Aorta (tissue), 5 donors: ENCODE measurements around the gene PATL2. TPM values are rescaled to one million over a fixed set of nuclear protein-coding genes. Genes with fewer than 3 reads are reported as not detected.

Experiments used
- ATAC-seq: fragments of 200-7000 bp; cut with Tn5 transposase; one replicate; pipeline ENCODE4 v1.9.1; 2022; ENCODE audit warnings: moderate library complexity; ENCODE audit not compliant: low FRiP score
- DNase-seq, 2 donors: peaks; one replicate each; pipeline ENCODE4 v3.0.0-alpha.2; 2020
- H3K27ac ChIP-seq, 2 donors: one replicate each; pipeline ENCODE4 v1.5.1; 2013; ENCODE audit warnings: low read length in 2 of 2, mild to moderate bottlenecking in 2 of 2, moderate library complexity in 2 of 2, control low read depth in 1 of 2, inconsistent platforms in 1 of 2, low read depth in 1 of 2
- H3K27me3 ChIP-seq, 2 donors: one replicate each; pipeline ENCODE4 v1.6.1; 2013; ENCODE audit warnings: control low read depth in 1 of 2, low read length in 1 of 2, mild to moderate bottlenecking in 1 of 2, moderate library complexity in 1 of 2; ENCODE audit not compliant: insufficient read depth in 2 of 2, control insufficient read depth in 1 of 2
- H3K36me3 ChIP-seq, 2 donors: one replicate each; pipeline ENCODE4 v1.6.1; 2013; ENCODE audit warnings: control low read depth in 1 of 2, low read length in 1 of 2, mild to moderate bottlenecking in 1 of 2; ENCODE audit not compliant: insufficient read depth in 2 of 2, control insufficient read depth in 1 of 2
- H3K4me1 ChIP-seq, 2 donors: one replicate each; pipeline ENCODE4 v1.6.1; 2013; ENCODE audit warnings: low read length in 2 of 2, control low read depth in 1 of 2, mild to moderate bottlenecking in 1 of 2, moderate library complexity in 1 of 2; ENCODE audit not compliant: insufficient read depth in 2 of 2, control insufficient read depth in 1 of 2
- H3K4me3 ChIP-seq, 2 donors: one replicate each; pipeline ENCODE4 v1.5.1; 2013; ENCODE audit warnings: low read length in 2 of 2, control low read depth in 1 of 2, mild to moderate bottlenecking in 1 of 2
- H3K9me3 ChIP-seq: one replicate; pipeline ENCODE4 v1.6.1; 2013; ENCODE audit warnings: mild to moderate bottlenecking, low read length; ENCODE audit not compliant: control insufficient read depth
- WGBS, 2 donors: extraction: QIAGEN DNeasy Blood & Tissue Kit; methylation state at CpG; one replicate each; pipeline ENCODE4 v1.1.7; 2013; 5-methylcytosine and 5-hydroxymethylcytosine counted together
- intact Hi-C, 2 donors: fragments of 100-400 bp; cut with DNase I; formaldehyde crosslinking; loops; one replicate each; pipeline versions ENCODE4 v1.14.2 to v1.15.0; 2022
- polyA plus RNA-seq, 2 donors: library from polyadenylated mRNA; stranded (reverse); fragments of 200-250 nt; gene quantifications; one replicate each; pipeline ENCODE4 v1.2.3, GENCODE V29; 2013
- total RNA-seq, 2 donors: library from RNA; stranded (reverse); fragmentation: NEBNext Ultra II Directional; extraction: Animal tissue kit (Norgen Biotek cat#: 25700); gene quantifications; one replicate each; pipeline ENCODE4 v1.2.1, GENCODE V29; 2021
- donor health status: healthy with polysubstance abuse.
- donor health status: Bipolar disorder and iron deficiency.
- donor health status: DM: no; HTN: no; CAD: no.
- donor health status: DM: no; HTN: no; CAD: no.
- donor health status: DM: yes; HTN: yes; CAD: no.

Gene PATL2
- total and polyA plus RNA-seq, 4 donors: 0.23 to 2.2 (median 1.3) TPM; not detected in 1

DNA sequence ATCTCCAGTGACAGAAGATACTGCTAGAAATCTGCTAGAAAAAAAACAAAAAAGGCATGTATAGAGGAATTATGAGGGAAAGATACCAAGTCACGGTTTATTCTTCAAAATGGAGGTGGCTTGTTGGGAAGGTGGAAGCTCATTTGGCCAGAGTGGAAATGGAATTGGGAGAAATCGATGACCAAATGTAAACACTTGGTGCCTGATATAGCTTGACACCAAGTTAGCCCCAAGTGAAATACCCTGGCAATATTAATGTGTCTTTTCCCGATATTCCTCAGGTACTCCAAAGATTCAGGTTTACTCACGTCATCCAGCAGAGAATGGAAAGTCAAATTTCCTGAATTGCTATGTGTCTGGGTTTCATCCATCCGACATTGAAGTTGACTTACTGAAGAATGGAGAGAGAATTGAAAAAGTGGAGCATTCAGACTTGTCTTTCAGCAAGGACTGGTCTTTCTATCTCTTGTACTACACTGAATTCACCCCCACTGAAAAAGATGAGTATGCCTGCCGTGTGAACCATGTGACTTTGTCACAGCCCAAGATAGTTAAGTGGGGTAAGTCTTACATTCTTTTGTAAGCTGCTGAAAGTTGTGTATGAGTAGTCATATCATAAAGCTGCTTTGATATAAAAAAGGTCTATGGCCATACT, 4.1 kb upstream of the PATL2 start:
- H3K9me3 ChIP-seq: no peaks in the 10 kb centered on the region
- intact Hi-C loops: no loop called here
- no peak overlapping the region for H3K4me3 ChIP-seq
- no peak overlapping the region for H3K27ac ChIP-seq
- ATAC-seq (no peak), DNase-seq (no peak)
- H3K27me3 ChIP-seq: no peaks in the 10 kb centered on the region
- 87 to 88% methylated on average over 6 of the region's 6 CpGs for WGBS, 2 donors
- H3K4me1 ChIP-seq: peaks cover 0 to 1% of the 10 kb centered on the region in 2 donors
- peaks cover 0 to 9% of the 10 kb centered on the region in 2 donors for H3K36me3 ChIP-seq

DNA sequence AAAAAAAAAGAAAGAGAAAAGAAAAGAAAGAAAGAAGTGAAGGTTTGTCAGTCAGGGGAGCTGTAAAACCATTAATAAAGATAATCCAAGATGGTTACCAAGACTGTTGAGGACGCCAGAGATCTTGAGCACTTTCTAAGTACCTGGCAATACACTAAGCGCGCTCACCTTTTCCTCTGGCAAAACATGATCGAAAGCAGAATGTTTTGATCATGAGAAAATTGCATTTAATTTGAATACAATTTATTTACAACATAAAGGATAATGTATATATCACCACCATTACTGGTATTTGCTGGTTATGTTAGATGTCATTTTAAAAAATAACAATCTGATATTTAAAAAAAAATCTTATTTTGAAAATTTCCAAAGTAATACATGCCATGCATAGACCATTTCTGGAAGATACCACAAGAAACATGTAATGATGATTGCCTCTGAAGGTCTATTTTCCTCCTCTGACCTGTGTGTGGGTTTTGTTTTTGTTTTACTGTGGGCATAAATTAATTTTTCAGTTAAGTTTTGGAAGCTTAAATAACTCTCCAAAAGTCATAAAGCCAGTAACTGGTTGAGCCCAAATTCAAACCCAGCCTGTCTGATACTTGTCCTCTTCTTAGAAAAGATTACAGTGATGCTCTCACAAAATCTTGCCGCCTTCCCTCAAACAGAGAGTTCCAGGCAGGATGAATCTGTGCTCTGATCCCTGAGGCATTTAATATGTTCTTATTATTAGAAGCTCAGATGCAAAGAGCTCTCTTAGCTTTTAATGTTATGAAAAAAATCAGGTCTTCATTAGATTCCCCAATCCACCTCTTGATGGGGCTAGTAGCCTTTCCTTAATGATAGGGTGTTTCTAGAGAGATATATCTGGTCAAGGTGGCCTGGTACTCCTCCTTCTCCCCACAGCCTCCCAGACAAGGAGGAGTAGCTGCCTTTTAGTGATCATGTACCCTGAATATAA, 2.2 kb upstream of the PATL2 start:
- Histone ChIP-seq H3K27me3 (no peaks in the 10 kb centered on the region), H3K27ac (peak overlapping the region in 1 of 2 donors; percentile 32), H3K36me3 (peaks cover 0 to 9% of the 10 kb centered on the region in 2 donors), H3K4me1 (peaks cover 0 to 1% of the 10 kb centered on the region in 2 donors), H3K9me3 (no peaks in the 10 kb centered on the region), H3K4me3 (peak overlapping the region; percentile 77 to 96)
- intact Hi-C loops: loop anchor here (5.0 kb wide), 1 partner anchor 51 kb away; the partner anchor contains the start of gene SPG11 (in 2 of the 2)
- DNase-seq (no peak), ATAC-seq (no peak)
- 87 to 97% methylated on average over 5 of the region's 5 CpGs for WGBS, 2 donors

DNA sequence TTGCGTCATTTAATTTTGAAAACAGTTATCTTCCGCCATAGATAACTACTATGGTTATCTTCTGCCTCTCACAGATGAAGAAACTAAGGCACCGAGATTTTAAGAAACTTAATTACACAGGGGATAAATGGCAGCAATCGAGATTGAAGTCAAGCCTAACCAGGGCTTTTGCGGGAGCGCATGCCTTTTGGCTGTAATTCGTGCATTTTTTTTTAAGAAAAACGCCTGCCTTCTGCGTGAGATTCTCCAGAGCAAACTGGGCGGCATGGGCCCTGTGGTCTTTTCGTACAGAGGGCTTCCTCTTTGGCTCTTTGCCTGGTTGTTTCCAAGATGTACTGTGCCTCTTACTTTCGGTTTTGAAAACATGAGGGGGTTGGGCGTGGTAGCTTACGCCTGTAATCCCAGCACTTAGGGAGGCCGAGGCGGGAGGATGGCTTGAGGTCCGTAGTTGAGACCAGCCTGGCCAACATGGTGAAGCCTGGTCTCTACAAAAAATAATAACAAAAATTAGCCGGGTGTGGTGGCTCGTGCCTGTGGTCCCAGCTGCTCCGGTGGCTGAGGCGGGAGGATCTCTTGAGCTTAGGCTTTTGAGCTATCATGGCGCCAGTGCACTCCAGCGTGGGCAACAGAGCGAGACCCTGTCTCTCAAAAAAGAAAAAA, 1.4 kb upstream of the PATL2 start:
- Histone ChIP-seq H3K4me1 (peaks cover 0 to 1% of the 10 kb centered on the region in 2 donors), H3K27me3 (no peaks in the 10 kb centered on the region), H3K9me3 (no peaks in the 10 kb centered on the region), H3K27ac (peak overlapping the region in 1 of 2 donors; percentile 52), H3K36me3 (peaks cover 0 to 9% of the 10 kb centered on the region in 2 donors), H3K4me3 (peak overlapping the region; percentile 77 to 96)
- ATAC-seq: peak; percentile 84
- WGBS, 2 donors: 11 to 16% methylated on average over 24 of the region's 24 CpGs
- intact Hi-C loops: loop anchor here (5.0 kb wide), 1 partner anchor 50 kb away; the partner anchor contains the start of gene SPG11 (in 2 of the 2)
- DNase-seq: peak; percentile 77 to 83

DNA sequence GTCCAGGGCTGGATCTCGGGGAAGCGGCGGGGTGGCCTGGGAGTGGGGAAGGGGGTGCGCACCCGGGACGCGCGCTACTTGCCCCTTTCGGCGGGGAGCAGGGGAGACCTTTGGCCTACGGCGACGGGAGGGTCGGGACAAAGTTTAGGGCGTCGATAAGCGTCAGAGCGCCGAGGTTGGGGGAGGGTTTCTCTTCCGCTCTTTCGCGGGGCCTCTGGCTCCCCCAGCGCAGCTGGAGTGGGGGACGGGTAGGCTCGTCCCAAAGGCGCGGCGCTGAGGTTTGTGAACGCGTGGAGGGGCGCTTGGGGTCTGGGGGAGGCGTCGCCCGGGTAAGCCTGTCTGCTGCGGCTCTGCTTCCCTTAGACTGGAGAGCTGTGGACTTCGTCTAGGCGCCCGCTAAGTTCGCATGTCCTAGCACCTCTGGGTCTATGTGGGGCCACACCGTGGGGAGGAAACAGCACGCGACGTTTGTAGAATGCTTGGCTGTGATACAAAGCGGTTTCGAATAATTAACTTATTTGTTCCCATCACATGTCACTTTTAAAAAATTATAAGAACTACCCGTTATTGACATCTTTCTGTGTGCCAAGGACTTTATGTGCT, 721 bp upstream of the PATL2 start:
- DNase-seq: peak in 1 of 2 donors; percentile 67
- no peaks in the 10 kb centered on the region for H3K27me3 ChIP-seq
- intact Hi-C loops: loop anchor here (2.0 to 5.0 kb wide), 2 partner anchors 17 to 50 kb away; partner anchors contain the start of gene SPG11 (in 2 of the 2)
- H3K36me3 ChIP-seq: peaks cover 0 to 7% of the 10 kb centered on the region in 2 donors
- peaks cover 0 to 1% of the 10 kb centered on the region in 2 donors for H3K4me1 ChIP-seq
- 0% methylated on average over 42 to 46 of the region's 46 CpGs for WGBS, 2 donors
- no peaks in the 10 kb centered on the region for H3K9me3 ChIP-seq
- ATAC-seq: peak; percentile 79
- H3K27ac ChIP-seq: peak overlapping the region; percentile 88 to 99
- H3K4me3 ChIP-seq: peak overlapping the region; percentile 77 to 96

DNA sequence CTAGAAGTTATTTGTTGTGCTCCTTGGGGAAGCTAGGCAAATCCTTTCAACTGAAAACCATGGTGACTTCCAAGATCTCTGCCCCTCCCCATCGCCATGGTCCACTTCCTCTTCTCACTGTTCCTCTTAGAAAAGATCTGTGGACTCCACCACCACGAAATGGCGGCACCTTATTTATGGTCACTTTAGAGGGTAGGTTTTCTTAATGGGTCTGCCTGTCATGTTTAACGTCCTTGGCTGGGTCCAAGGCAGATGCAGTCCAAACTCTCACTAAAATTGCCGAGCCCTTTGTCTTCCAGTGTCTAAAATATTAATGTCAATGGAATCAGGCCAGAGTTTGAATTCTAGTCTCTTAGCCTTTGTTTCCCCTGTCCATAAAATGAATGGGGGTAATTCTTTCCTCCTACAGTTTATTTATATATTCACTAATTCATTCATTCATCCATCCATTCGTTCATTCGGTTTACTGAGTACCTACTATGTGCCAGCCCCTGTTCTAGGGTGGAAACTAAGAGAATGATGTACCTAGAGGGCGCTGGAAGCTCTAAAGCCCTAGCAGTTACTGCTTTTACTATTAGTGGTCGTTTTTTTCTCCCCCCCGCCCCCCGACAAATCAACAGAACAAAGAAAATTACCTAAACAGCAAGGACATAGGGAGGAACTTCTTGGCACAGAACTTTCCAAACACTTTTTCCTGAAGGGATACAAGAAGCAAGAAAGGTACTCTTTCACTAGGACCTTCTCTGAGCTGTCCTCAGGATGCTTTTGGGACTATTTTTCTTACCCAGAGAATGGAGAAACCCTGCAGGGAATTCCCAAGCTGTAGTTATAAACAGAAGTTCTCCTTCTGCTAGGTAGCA, 657 bp downstream of the PATL2 start:
- Histone ChIP-seq H3K4me3 (peak overlapping the region; percentile 73 to 91), H3K27me3 (no peaks in the 10 kb centered on the region), H3K36me3 (peaks cover 0 to 1% of the 10 kb centered on the region in 2 donors), H3K4me1 (peaks cover 0 to 1% of the 10 kb centered on the region in 2 donors), H3K9me3 (no peaks in the 10 kb centered on the region), H3K27ac (peak overlapping the region; percentile 92)
- ATAC-seq (no peak), DNase-seq (peak in 1 of 2 donors; percentile 81)
- WGBS, 2 donors: 31 to 33% methylated on average over 11 of the region's 11 CpGs
- intact Hi-C loops: loop anchor here (2.0 to 5.0 kb wide), 2 partner anchors 18 to 48 kb away; partner anchors contain the start of gene SPG11 (in 2 of the 2)

DNA sequence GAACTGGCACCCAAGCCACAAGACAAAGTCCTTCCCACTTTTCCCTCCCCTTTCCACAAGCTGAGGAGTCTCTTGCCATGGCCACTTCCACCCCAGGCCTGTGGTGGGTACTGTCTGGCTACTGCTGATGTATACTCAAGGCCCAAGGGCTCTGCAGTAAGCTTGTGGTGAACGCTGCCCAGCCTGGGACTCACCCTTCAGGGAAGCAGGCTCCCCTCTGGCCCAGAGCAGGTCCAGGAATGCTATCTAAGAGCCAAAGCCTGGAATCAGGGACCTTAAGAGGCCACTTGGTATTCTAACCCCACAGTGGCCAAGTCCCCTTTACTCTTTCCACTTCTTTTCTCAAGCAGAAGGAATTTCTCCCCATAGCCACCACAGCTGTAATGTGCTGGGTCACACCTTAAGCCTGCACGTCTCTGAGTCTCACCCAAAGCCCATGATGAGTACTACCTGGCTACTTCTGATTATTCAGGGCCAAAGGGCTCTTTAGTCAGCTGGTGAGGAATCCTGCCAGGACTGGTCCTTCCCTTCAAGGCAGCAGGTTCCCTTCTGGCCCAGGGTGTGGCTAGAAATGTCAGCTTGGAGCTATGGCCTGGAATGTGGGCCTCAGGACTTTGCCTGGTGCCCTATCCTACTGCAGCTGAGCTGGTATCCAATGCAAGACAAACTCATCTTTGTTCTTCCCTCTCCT, 4.0 kb downstream of the PATL2 start:
- 85 to 89% methylated on average over 2 of the region's 2 CpGs for WGBS, 2 donors
- Histone ChIP-seq H3K4me1 (no peaks in the 10 kb centered on the region), H3K36me3 (no peaks in the 10 kb centered on the region), H3K4me3 (no peak overlapping the region), H3K9me3 (no peaks in the 10 kb centered on the region), H3K27me3 (no peaks in the 10 kb centered on the region), H3K27ac (no peak overlapping the region)
- no peak for ATAC-seq
- intact Hi-C loops: no loop called here
- DNase-seq: no peak

DNA sequence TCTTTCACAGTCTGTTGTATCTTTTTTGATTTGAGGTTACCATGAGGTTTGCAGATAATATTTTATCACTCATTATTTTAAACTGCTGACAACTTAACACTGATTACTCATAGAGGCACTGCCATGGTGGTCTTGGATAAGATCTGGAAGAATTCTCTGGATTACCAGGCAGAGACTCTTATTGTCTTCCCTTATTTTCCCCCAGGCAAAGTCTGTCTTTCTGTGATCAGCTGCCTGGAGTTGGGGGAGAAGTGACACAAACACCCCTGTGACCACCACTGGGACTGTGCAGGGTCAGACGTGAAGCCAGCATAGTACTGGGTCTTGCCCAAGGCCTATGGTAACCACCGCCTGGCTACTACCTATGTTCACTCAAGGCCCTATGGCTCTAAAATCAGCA, 4.7 kb downstream of the PATL2 start:
- 90 to 98% methylated on average over 2 of the region's 2 CpGs for WGBS, 2 donors
- H3K36me3 ChIP-seq: no peaks in the 10 kb centered on the region
- no peak overlapping the region for H3K27ac ChIP-seq
- intact Hi-C loops: no loop called here
- H3K4me3 ChIP-seq: no peak overlapping the region
- no peaks in the 10 kb centered on the region for H3K4me1 ChIP-seq
- no peaks in the 10 kb centered on the region for H3K27me3 ChIP-seq
- no peaks in the 10 kb centered on the region for H3K9me3 ChIP-seq
- DNase-seq (no peak), ATAC-seq (no peak)
